Kidney (tissue), 14 donors: ENCODE results near the gene BTNL9. TPM values are rescaled to one million over a fixed set of nuclear protein-coding genes. Genes with fewer than 3 reads are reported as not detected.

Experiments used
- DNase-seq, 5 donors: peaks; one replicate each; pipeline ENCODE4 v3.0.0-alpha.2; 2013 to 2020
- FAIRE-seq: peaks from 2 replicates; lab custom pipeline; 2012; peaks lifted over from hg19 to GRCh38; lab: Jason Lieb, UNC
- H3K27ac ChIP-seq, 2 donors: one replicate each; pipeline ENCODE4 v1.7.0; 2013; ENCODE audit warnings: low read depth in 2 of 2, low read length in 2 of 2, inconsistent platforms in 1 of 2
- H3K27me3 ChIP-seq: one replicate; pipeline ENCODE4 v1.7.1; 2013; ENCODE audit warnings: low read length, inconsistent platforms; ENCODE audit not compliant: control insufficient read depth, insufficient read depth
- H3K36me3 ChIP-seq, 3 donors: one replicate each; pipeline versions ENCODE4 v1.7.0 to v1.7.1; 2013; ENCODE audit warnings: low read length in 3 of 3, control low read depth in 1 of 3, inconsistent platforms in 1 of 3; ENCODE audit not compliant: insufficient read depth in 3 of 3, control insufficient read depth in 2 of 3
- H3K4me1 ChIP-seq, 3 donors: one replicate each; pipeline versions ENCODE4 v1.7.0 to v1.7.1; 2013; ENCODE audit warnings: low read length in 3 of 3, inconsistent platforms in 1 of 3, low read depth in 1 of 3; ENCODE audit not compliant: control insufficient read depth in 2 of 3, insufficient read depth in 2 of 3
- H3K4me3 ChIP-seq, 3 donors: one replicate each; pipeline versions ENCODE4 v1.7.0 to v1.8.1; 2013; ENCODE audit warnings: low read length in 3 of 3, control low read depth in 1 of 3, inconsistent platforms in 1 of 3
- H3K9ac ChIP-seq, 3 donors: one replicate each; pipeline versions ENCODE4 v1.7.0 to v1.7.1; 2013; ENCODE audit warnings: low read length in 3 of 3, control low read depth in 1 of 3, inconsistent platforms in 1 of 3
- H3K9me3 ChIP-seq, 3 donors: one replicate each; pipeline versions ENCODE4 v1.7.0 to v1.7.1; 2013; ENCODE audit warnings: low read length in 3 of 3, control low read depth in 1 of 3, inconsistent platforms in 1 of 3; ENCODE audit not compliant: control insufficient read depth in 2 of 3, insufficient read depth in 1 of 3
- intact Hi-C: fragments of 100-400 bp; cut with DNase I; formaldehyde crosslinking; loops from one replicate; pipeline ENCODE4 v1.11.1; 2022
- polyA plus RNA-seq: library from polyadenylated mRNA; stranded (reverse); fragments of 350-450 nt; fragmentation: Illumina TruSeq; extraction: RNeasy Lipid Tissue Mini Kit (QIAGEN cat#74804); gene quantifications from one replicate; pipeline ENCODE4 v1.2.3, GENCODE V29; 2014; ENCODE audit warnings: low read depth, low replicate concordance; ENCODE audit not compliant: insufficient read depth
- total RNA-seq: library from RNA; stranded (reverse); fragmentation: NEBNext Ultra II Directional; extraction: Animal tissue kit (Norgen Biotek cat#: 25700); gene quantifications from one replicate; pipeline ENCODE4 v1.2.1, GENCODE V29; 2021
- TF ChIP-seq, protein P1 (sequence below): IDR thresholded peaks from 3 replicates; pipeline ENCODE4 v1.5.1; 2012; ENCODE audit warnings: mild to moderate bottlenecking, moderate library complexity, borderline replicate concordance; ENCODE audit not compliant: insufficient read depth; ENCODE audit errors: extremely low read depth
- donor health status: control.
- donor health status: control.
- donor health status: control.
- donor health status: control.
- donor health status: control.
- donor health status: DM: yes; HTN: yes; CAD: no.
- donor health status: Normal renal cell carcinoma (clear cell type).

The BTNL9 gene
- total and polyA plus RNA-seq, 2 donors from 2014 or later: 8.6 to 11.9 TPM

DNA sequence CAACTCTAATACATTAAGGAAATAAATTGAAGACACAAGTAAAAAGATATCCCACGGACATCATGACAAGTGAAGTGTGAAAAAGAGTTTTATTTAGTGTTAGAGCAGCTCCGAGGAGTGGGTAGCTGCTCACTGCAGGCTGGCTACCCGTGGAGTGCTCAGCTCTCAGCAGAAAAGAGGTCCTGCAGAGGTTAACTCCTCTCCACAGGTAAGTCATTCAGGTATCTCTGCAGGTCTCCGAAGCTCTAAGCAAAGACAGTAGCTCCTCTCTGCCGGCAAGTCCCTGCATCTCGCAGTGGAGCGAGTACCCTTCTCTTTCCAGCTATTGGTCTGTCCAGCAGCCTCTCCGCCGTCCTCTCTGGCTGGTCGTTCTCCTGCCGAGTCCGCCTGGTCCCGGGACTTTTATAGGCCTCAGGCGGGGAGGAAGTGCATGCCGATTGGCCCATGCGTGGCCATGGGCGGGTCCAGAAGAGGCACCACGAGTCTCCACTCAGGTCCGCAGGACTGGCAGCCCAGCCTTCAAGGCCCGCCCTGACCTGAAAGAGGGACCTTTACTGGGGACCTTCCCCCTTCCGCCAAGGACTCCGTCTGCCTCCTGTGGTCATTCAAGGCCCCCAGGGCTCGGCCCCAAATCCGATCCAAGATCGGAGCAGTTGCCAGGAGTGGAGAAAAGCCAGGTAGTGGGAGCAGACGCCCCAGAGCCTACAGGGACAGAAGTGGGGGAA is 29.9 kb downstream of the BTNL9 start:
- Histone ChIP-seq H3K4me1 (no peaks in the 10 kb centered on the region), H3K9ac (no peak overlapping the region), H3K36me3 (no peaks in the 10 kb centered on the region), H3K27me3 (no peaks in the 10 kb centered on the region), H3K27ac (no peak overlapping the region), H3K4me3 (no peak overlapping the region), H3K9me3 (peaks cover 0 to 2% (median 0%) of the 10 kb centered on the region in 3 donors)
- TF ChIP-seq, protein P1, sequence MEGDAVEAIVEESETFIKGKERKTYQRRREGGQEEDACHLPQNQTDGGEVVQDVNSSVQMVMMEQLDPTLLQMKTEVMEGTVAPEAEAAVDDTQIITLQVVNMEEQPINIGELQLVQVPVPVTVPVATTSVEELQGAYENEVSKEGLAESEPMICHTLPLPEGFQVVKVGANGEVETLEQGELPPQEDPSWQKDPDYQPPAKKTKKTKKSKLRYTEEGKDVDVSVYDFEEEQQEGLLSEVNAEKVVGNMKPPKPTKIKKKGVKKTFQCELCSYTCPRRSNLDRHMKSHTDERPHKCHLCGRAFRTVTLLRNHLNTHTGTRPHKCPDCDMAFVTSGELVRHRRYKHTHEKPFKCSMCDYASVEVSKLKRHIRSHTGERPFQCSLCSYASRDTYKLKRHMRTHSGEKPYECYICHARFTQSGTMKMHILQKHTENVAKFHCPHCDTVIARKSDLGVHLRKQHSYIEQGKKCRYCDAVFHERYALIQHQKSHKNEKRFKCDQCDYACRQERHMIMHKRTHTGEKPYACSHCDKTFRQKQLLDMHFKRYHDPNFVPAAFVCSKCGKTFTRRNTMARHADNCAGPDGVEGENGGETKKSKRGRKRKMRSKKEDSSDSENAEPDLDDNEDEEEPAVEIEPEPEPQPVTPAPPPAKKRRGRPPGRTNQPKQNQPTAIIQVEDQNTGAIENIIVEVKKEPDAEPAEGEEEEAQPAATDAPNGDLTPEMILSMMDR: no peak
- FAIRE-seq (no peak), DNase-seq (peak in 3 of 5 donors; percentile 34 to 43 (median 40))
- intact Hi-C loops: no loop called here

DNA sequence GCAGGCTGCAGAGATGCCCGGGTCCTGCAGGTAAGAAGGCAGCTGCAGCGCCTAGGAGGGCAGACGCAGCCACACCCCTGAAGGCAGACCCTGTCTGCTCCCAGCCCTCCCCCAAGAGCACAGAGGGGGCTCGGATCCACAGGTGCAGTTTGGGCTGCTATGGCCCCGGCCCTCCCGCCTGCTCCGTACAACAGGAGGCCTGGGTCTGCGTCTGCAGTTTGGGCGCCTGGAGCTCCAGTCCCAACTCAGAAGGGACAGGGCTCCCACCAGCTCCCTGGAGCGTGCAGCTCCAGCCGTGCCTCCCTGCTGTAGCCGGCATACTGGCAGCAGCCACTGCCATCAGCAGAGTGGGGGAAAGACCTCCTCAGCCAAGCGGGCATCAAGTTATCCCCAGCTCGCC is 30.5 kb downstream of the BTNL9 start:
- H3K4me1 ChIP-seq: no peaks in the 10 kb centered on the region
- no peaks in the 10 kb centered on the region for H3K27me3 ChIP-seq
- no peaks in the 10 kb centered on the region for H3K36me3 ChIP-seq
- TF ChIP-seq, protein P1: no peak
- peaks cover 0 to 2% (median 0%) of the 10 kb centered on the region in 3 donors for H3K9me3 ChIP-seq
- DNase-seq (no peak), FAIRE-seq (no peak)
- no peak overlapping the region for H3K27ac ChIP-seq
- intact Hi-C loops: no loop called here
- no peak overlapping the region for H3K4me3 ChIP-seq
- no peak overlapping the region for H3K9ac ChIP-seq

DNA sequence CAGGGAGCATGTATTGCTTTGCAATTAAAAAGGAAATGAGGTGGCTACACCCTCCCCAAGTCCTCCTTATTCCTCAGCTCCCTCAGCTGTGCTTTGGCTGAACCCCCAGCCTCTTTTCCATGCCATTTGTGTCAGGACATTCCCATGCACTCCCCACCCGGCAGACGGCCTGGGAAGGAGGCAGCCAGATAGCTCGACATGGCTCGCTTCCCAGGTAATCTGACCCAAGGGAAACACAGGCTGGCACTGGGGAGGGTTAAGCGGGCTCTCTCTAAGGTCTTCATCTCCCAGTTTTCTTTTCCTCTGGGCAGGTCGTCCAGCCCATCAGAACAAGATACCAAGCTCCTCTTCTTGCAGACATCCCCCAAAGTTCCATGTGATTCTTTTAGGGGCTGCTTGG is 31.2 kb downstream of the BTNL9 start:
- no peak overlapping the region for H3K9ac ChIP-seq
- TF ChIP-seq, protein P1: no peak
- FAIRE-seq: no peak
- peaks cover 0 to 2% (median 0%) of the 10 kb centered on the region in 3 donors for H3K9me3 ChIP-seq
- no peak overlapping the region for H3K27ac ChIP-seq
- H3K4me3 ChIP-seq: no peak overlapping the region
- no peaks in the 10 kb centered on the region for H3K36me3 ChIP-seq
- peak in 4 of 5 donors; percentile 48 to 74 (median 68) for DNase-seq
- H3K4me1 ChIP-seq: no peaks in the 10 kb centered on the region
- intact Hi-C loops: no loop called here
- no peaks in the 10 kb centered on the region for H3K27me3 ChIP-seq

DNA sequence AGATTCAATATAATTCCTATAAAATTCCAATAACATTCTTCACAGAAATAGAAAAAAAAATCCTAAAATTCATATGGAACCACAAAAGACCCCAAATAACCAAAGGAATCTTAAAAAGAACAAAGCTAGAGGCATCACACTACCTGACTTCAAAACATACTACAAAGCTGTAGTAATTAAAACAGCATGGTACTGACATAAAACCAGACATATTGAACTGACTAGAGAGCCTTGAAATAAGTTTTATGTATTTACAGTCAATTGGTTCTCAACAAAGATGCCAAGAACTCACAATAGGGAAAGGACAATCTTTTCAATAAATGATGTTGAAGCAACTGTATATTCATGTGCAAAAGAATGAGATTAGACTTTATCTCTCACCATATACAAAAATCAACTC is 36.9 kb downstream of the BTNL9 start:
- FAIRE-seq: no peak
- DNase-seq: no peak
- intact Hi-C loops: no loop called here

More for the DNA sequence above, 36.9 kb downstream of the BTNL9 start:
- H3K27ac ChIP-seq: no peak overlapping the region
- H3K27me3 ChIP-seq: no peaks in the 10 kb centered on the region
- H3K4me3 ChIP-seq: no peak overlapping the region
- no peak overlapping the region for H3K9ac ChIP-seq
- TF ChIP-seq, protein P1: no peak
- H3K4me1 ChIP-seq: no peaks in the 10 kb centered on the region
- no peaks in the 10 kb centered on the region for H3K36me3 ChIP-seq
- peaks cover 0 to 4% (median 0%) of the 10 kb centered on the region in 3 donors for H3K9me3 ChIP-seq
